ENCODE data around the gene ROBO3.

The ROBO3 gene

GRCh38 chr11:124891373-124891861 is 26.2 kb downstream of the ROBO3 start:
- H3K9ac ChIP-seq (ENCODE audit: low read length): no peak overlapping the region
- no peaks in the 10 kb centered on the region for H4K20me1 ChIP-seq (ENCODE audit: low read depth, low read length)
- no peak overlapping the region for H3K4me2 ChIP-seq (ENCODE audit: low read depth, low read length, poor library complexity, severe bottlenecking)
- H3K9me2 ChIP-seq (replicated peaks; ENCODE audit: insufficient read depth, low read length): no peaks in the 10 kb centered on the region
- H3K36me3 ChIP-seq (ENCODE audit: low read length): no peaks in the 10 kb centered on the region
- no peaks in the 10 kb centered on the region for H3K79me2 ChIP-seq (ENCODE audit: insufficient read depth, low read length)
- H3K27me3 ChIP-seq (ENCODE audit: low read length): no peaks in the 10 kb centered on the region
- no peak overlapping the region for H2AFZ ChIP-seq (ENCODE audit: low read depth, low read length, severe bottlenecking)
- H3F3A ChIP-seq (ENCODE audit: insufficient read depth): no peaks in the 10 kb centered on the region
- H3K4me3 ChIP-seq (ENCODE audit: insufficient read depth, low read length, poor library complexity, severe bottlenecking): no peak overlapping the region
- no peaks in the 10 kb centered on the region for H3K9me3 ChIP-seq (ENCODE audit: insufficient read depth, low read length)
- H3K27ac ChIP-seq (ENCODE audit: low read depth, low read length): no peak overlapping the region
- TF ChIP-seq CTCF (IDR thresholded peaks at IDR 0.05; ENCODE audit: insufficient read depth, low read length, poor library complexity, severe bottlenecking): no peak
- no peak for TF ChIP-seq EZH2phosphoT487 (conservative IDR thresholded peaks at IDR 0.05; ENCODE audit: low read length)

GRCh38 chr11:124892146-124892545 is 26.9 kb downstream of the ROBO3 start:
- Histone ChIP-seq H3K27ac (ENCODE audit: low read depth, low read length) (no peak overlapping the region), H3K9me2 (replicated peaks; ENCODE audit: insufficient read depth, low read length) (no peaks in the 10 kb centered on the region), H3K4me3 (ENCODE audit: insufficient read depth, low read length, poor library complexity, severe bottlenecking) (no peak overlapping the region), H3K9me3 (ENCODE audit: insufficient read depth, low read length) (no peaks in the 10 kb centered on the region), H3K36me3 (ENCODE audit: low read length) (no peaks in the 10 kb centered on the region), H3K27me3 (ENCODE audit: low read length) (no peaks in the 10 kb centered on the region), H3F3A (ENCODE audit: insufficient read depth) (no peaks in the 10 kb centered on the region), H4K20me1 (ENCODE audit: low read depth, low read length) (no peaks in the 10 kb centered on the region), H3K79me2 (ENCODE audit: insufficient read depth, low read length) (no peaks in the 10 kb centered on the region), H3K9ac (ENCODE audit: low read length) (no peak overlapping the region), H3K4me2 (ENCODE audit: low read depth, low read length, poor library complexity, severe bottlenecking) (no peak overlapping the region), H2AFZ (ENCODE audit: low read depth, low read length, severe bottlenecking) (no peak overlapping the region)
- TF ChIP-seq CTCF (IDR thresholded peaks at IDR 0.05; ENCODE audit: insufficient read depth, low read length, poor library complexity, severe bottlenecking) (no peak), EZH2phosphoT487 (conservative IDR thresholded peaks at IDR 0.05; ENCODE audit: low read length) (no peak)

GRCh38 chr11:124892750-124893454 is 27.7 kb downstream of the ROBO3 start:
- Histone ChIP-seq H3K4me3 (ENCODE audit: insufficient read depth, low read length, poor library complexity, severe bottlenecking) (no peak overlapping the region), H3F3A (ENCODE audit: insufficient read depth) (no peaks in the 10 kb centered on the region), H3K27me3 (ENCODE audit: low read length) (no peaks in the 10 kb centered on the region), H3K9ac (ENCODE audit: low read length) (no peak overlapping the region), H3K9me3 (ENCODE audit: insufficient read depth, low read length) (no peaks in the 10 kb centered on the region), H3K79me2 (ENCODE audit: insufficient read depth, low read length) (no peaks in the 10 kb centered on the region), H3K27ac (ENCODE audit: low read depth, low read length) (no peak overlapping the region), H3K36me3 (ENCODE audit: low read length) (no peaks in the 10 kb centered on the region), H3K9me2 (replicated peaks; ENCODE audit: insufficient read depth, low read length) (no peaks in the 10 kb centered on the region), H4K20me1 (ENCODE audit: low read depth, low read length) (no peaks in the 10 kb centered on the region), H2AFZ (ENCODE audit: low read depth, low read length, severe bottlenecking) (no peak overlapping the region), H3K4me2 (ENCODE audit: low read depth, low read length, poor library complexity, severe bottlenecking) (no peak overlapping the region)
- TF ChIP-seq EZH2phosphoT487 (conservative IDR thresholded peaks at IDR 0.05; ENCODE audit: low read length): no peak

GRCh38 chr11:124893781-124894401 is 28.7 kb downstream of the ROBO3 start:
- Histone ChIP-seq H4K20me1 (ENCODE audit: low read depth, low read length) (no peaks in the 10 kb centered on the region), H3K9me2 (replicated peaks; ENCODE audit: insufficient read depth, low read length) (no peaks in the 10 kb centered on the region), H3K4me2 (ENCODE audit: low read depth, low read length, poor library complexity, severe bottlenecking) (no peak overlapping the region), H3K79me2 (ENCODE audit: insufficient read depth, low read length) (no peaks in the 10 kb centered on the region), H3F3A (ENCODE audit: insufficient read depth) (no peaks in the 10 kb centered on the region), H3K9ac (ENCODE audit: low read length) (no peak overlapping the region), H3K27me3 (ENCODE audit: low read length) (no peaks in the 10 kb centered on the region), H3K36me3 (ENCODE audit: low read length) (no peaks in the 10 kb centered on the region), H3K4me3 (ENCODE audit: insufficient read depth, low read length, poor library complexity, severe bottlenecking) (no peak overlapping the region), H3K27ac (ENCODE audit: low read depth, low read length) (no peak overlapping the region), H3K9me3 (ENCODE audit: insufficient read depth, low read length) (no peaks in the 10 kb centered on the region), H2AFZ (ENCODE audit: low read depth, low read length, severe bottlenecking) (no peak overlapping the region)
- TF ChIP-seq EZH2phosphoT487 (conservative IDR thresholded peaks at IDR 0.05; ENCODE audit: low read length) (no peak), CTCF (IDR thresholded peaks at IDR 0.05; ENCODE audit: insufficient read depth, low read length, poor library complexity, severe bottlenecking) (no peak)
